ENCODE measurements around the gene HOXB7. TPM values are rescaled to one million over a fixed set of nuclear protein-coding genes. Genes with fewer than 3 reads are reported as not detected.

The HOXB7 gene
- total and polyA plus RNA-seq, 7 donors: 1.1 to 67.3 (median 6.6) TPM

- TF ChIP-seq EP300 (IDR thresholded peaks at IDR 0.05) (no peak), POLR2AphosphoS5 (IDR thresholded peaks at IDR 0.05) (no peak), CTCF (IDR thresholded peaks at IDR 0.05) (no peak), POLR2A (IDR thresholded peaks at IDR 0.05) (no peak)
- no peaks in the 10 kb centered on the region for H3K9me3 ChIP-seq
- 10 to 28% methylated on average over 16 of the region's 16 CpGs for WGBS, 2 donors
- H3K27ac ChIP-seq: peak overlapping the region; percentile 23 to 99 (median 86)
- peaks cover 0 to 88% (median 77%) of the 10 kb centered on the region in 4 donors for H3K4me1 ChIP-seq
- H3K27me3 ChIP-seq: peaks cover 0 to 11% (median 0%) of the 10 kb centered on the region in 3 donors
- peak overlapping the region; percentile 50 to 70 (median 60) for H3K4me3 ChIP-seq
- H3K36me3 ChIP-seq: no peaks in the 10 kb centered on the region
- intact Hi-C loops (cut with DNase I): no loop called here
- no peak for DNase-seq
These were observed 13.4 kb downstream of the HOXB7 start for GRCh38 chr17:48597528-48597777.

GRCh38 chr17:48596735-48597527, 13.9 kb downstream of the HOXB7 start:
- peaks cover 0 to 84% (median 72%) of the 10 kb centered on the region in 4 donors for H3K4me1 ChIP-seq
- no peaks in the 10 kb centered on the region for H3K9me3 ChIP-seq
- intact Hi-C loops (cut with DNase I): loop anchor here (1.0 kb wide), 1 partner anchor 261 kb away; no protein-coding TSS in a partner anchor
- WGBS, 2 donors: 31 to 71% methylated on average over 26 of the region's 26 CpGs
- peak overlapping the region; percentile 50 to 70 (median 60) for H3K4me3 ChIP-seq
- peaks cover 0 to 11% (median 0%) of the 10 kb centered on the region in 3 donors for H3K27me3 ChIP-seq
- DNase-seq: peak; percentile 75
- H3K27ac ChIP-seq: peak overlapping the region in 3 of 4 donors; percentile 76 to 99 (median 95)
- peak in 3 of 4 donors; percentile 24 to 46 (median 46) for TF ChIP-seq POLR2AphosphoS5 (IDR thresholded peaks at IDR 0.05)
- no peak for TF ChIP-seq CTCF (IDR thresholded peaks at IDR 0.05)
- no peaks in the 10 kb centered on the region for H3K36me3 ChIP-seq

- 46 to 76% methylated on average over 54 of the region's 54 CpGs for WGBS, 2 donors
- intact Hi-C loops (cut with DNase I): loop anchor here (1.0 kb wide), 1 partner anchor 260 kb away; no protein-coding TSS in a partner anchor
- Histone ChIP-seq H3K36me3 (no peaks in the 10 kb centered on the region), H3K27ac (peak overlapping the region in 3 of 4 donors; percentile 76 to 99 (median 95)), H3K27me3 (peaks cover 0 to 8% (median 0%) of the 10 kb centered on the region in 3 donors), H3K4me1 (peaks cover 0 to 76% (median 66%) of the 10 kb centered on the region in 4 donors), H3K9me3 (no peaks in the 10 kb centered on the region), H3K4me3 (peak overlapping the region; percentile 50 to 70 (median 60))
- no peak for TF ChIP-seq EP300 (IDR thresholded peaks at IDR 0.05)
- TF ChIP-seq CTCF (IDR thresholded peaks at IDR 0.05): no peak
- TF ChIP-seq POLR2A (IDR thresholded peaks at IDR 0.05): no peak
- TF ChIP-seq POLR2AphosphoS5 (IDR thresholded peaks at IDR 0.05): peak in 1 of 4 donors; percentile 25
- DNase-seq: no peak
These were observed 14.7 kb downstream of the HOXB7 start for GRCh38 chr17:48596000-48596734.

DNA sequence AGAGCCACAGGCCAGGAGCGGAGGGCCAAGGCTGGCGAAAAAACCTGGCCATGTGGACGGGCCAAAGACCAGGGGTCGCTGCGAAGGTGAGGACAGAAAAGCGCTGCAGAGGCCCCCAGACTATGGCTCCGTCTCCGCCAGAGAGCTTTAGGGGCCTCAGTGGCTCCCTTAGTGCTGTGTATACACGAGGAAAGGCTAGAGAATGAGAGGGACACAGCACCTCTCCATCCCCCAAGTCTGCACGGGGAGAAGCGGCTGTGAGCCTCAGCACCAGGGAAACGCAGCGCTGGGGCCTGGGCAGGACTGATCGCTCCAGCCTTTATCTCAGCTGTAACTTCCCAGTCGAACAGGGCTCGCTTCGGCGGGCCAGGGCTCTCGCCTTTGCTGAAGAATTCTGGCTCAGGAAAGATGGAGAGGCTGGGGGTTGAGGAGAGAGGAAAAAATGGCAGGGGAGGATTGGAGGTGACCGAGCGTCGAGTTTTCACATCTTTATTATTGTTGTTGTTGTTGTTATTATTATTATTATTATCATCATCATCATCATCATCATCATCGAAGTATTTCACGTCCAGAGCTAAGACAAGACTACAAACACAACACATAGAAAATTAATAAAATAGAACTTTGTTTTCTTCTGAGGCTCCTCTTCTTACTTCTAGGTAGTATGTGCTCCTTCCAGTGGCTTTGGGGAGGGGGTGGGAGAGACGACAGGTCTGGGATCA, 15.4 kb downstream of the HOXB7 start:
- 87 to 88% methylated on average over 25 of the region's 25 CpGs for WGBS, 2 donors
- H3K9me3 ChIP-seq: no peaks in the 10 kb centered on the region
- no peak for TF ChIP-seq POLR2A (IDR thresholded peaks at IDR 0.05)
- no peaks in the 10 kb centered on the region for H3K36me3 ChIP-seq
- peak overlapping the region in 3 of 4 donors; percentile 95 to 99 (median 97) for H3K27ac ChIP-seq
- peaks cover 0 to 7% (median 0%) of the 10 kb centered on the region in 3 donors for H3K27me3 ChIP-seq
- no peak for DNase-seq
- peak overlapping the region; percentile 50 to 70 (median 60) for H3K4me3 ChIP-seq
- intact Hi-C loops (cut with DNase I): no loop called here
- H3K4me1 ChIP-seq: peaks cover 0 to 76% (median 63%) of the 10 kb centered on the region in 4 donors

All from sigmoid colon (tissue), 7 donors.